H9 (cell line): ENCODE data around the gene ANGPTL8. TPM values are rescaled to one million over a fixed set of nuclear protein-coding genes. Genes with fewer than 3 reads are reported as not detected.

Experiments
- DNase-seq: peaks from one replicate; pipeline ENCODE4 v3.0.0-alpha.2; 2017
- H2AFZ ChIP-seq: one replicate; pipeline ENCODE4 v1.6.1; 2013; ENCODE audit warnings: mild to moderate bottlenecking, low read length, control low read depth, moderate library complexity
- H2AK5ac ChIP-seq: 2 replicates; pipeline ENCODE4 v1.6.1; 2013; ENCODE audit warnings: low read length, control low read depth, mixed read lengths; ENCODE audit not compliant: insufficient read length
- H2BK120ac ChIP-seq: one replicate; pipeline ENCODE4 v1.6.1; 2013; ENCODE audit warnings: low read depth, mild to moderate bottlenecking, low read length, control low read depth, inconsistent platforms; ENCODE audit not compliant: poor library complexity, severe bottlenecking
- H2BK12ac ChIP-seq: 2 replicates; pipeline ENCODE4 v1.6.1; 2013; ENCODE audit warnings: low read length, control low read depth, mixed read lengths, low read depth; ENCODE audit not compliant: insufficient read length
- H2BK15ac ChIP-seq: 2 replicates; pipeline ENCODE4 v1.6.1; 2013; ENCODE audit warnings: low read depth, low read length, control low read depth
- H2BK20ac ChIP-seq: one replicate; pipeline ENCODE4 v1.6.1; 2013; ENCODE audit warnings: low read depth, mild to moderate bottlenecking, low read length, control low read depth, inconsistent platforms; ENCODE audit not compliant: poor library complexity, severe bottlenecking
- H2BK5ac ChIP-seq: 2 replicates; pipeline ENCODE4 v1.6.1; 2013; ENCODE audit warnings: low read length, control low read depth, mixed read lengths; ENCODE audit not compliant: insufficient read length
- H3K14ac ChIP-seq: 2 replicates; pipeline ENCODE4 v1.6.1; 2013; ENCODE audit warnings: low read length, control low read depth; ENCODE audit not compliant: insufficient read depth
- H3K18ac ChIP-seq: 2 replicates; pipeline ENCODE4 v1.6.1; 2013; ENCODE audit warnings: low read depth, mild to moderate bottlenecking, mixed read lengths, low read length, control low read depth; ENCODE audit not compliant: insufficient read length
- H3K23ac ChIP-seq: 2 replicates; pipeline ENCODE4 v1.6.1; 2013; ENCODE audit warnings: low read length, control low read depth, mixed read lengths, low read depth; ENCODE audit not compliant: insufficient read length
- H3K23me2 ChIP-seq: 2 replicates; pipeline ENCODE4 v1.6.1; 2013; ENCODE audit warnings: low read depth, mild to moderate bottlenecking, mixed read lengths, low read length, control low read depth; ENCODE audit not compliant: insufficient read length, poor library complexity, severe bottlenecking
- H3K27ac ChIP-seq: 2 replicates; pipeline ENCODE4 v1.5.1; 2013; ENCODE audit warnings: low read length, control low read depth, mixed read lengths, low read depth; ENCODE audit not compliant: insufficient read length
- H3K27me3 ChIP-seq: 2 replicates; pipeline ENCODE4 v1.6.1; 2013; ENCODE audit warnings: low read length, control low read depth, inconsistent platforms; ENCODE audit not compliant: insufficient read depth
- H3K4ac ChIP-seq: 2 replicates; pipeline ENCODE4 v1.6.1; 2013; ENCODE audit warnings: low read depth, mild to moderate bottlenecking, control low read depth, inconsistent platforms, low read length, moderate library complexity
- H3K4me1 ChIP-seq: 2 replicates; pipeline ENCODE4 v1.6.1; 2013; ENCODE audit warnings: low read length, control low read depth, inconsistent platforms; ENCODE audit not compliant: insufficient read depth
- H3K4me2 ChIP-seq: 2 replicates; pipeline ENCODE4 v1.6.1; 2013; ENCODE audit warnings: low read length, control low read depth, mixed read lengths; ENCODE audit not compliant: insufficient read length, insufficient read depth
- H3K56ac ChIP-seq: 2 replicates; pipeline ENCODE4 v1.6.1; 2013; ENCODE audit warnings: low read depth, mild to moderate bottlenecking, mixed read lengths, low read length, control low read depth; ENCODE audit not compliant: insufficient read length
- H3K79me1 ChIP-seq: 2 replicates; pipeline ENCODE4 v1.6.1; 2013; ENCODE audit warnings: low read depth, mild to moderate bottlenecking, moderate library complexity, low read length, control low read depth, inconsistent platforms; ENCODE audit not compliant: insufficient read depth, poor library complexity, severe bottlenecking
- H3K79me2 ChIP-seq: 2 replicates; pipeline ENCODE4 v1.6.1; 2013; ENCODE audit warnings: low read length, control low read depth, inconsistent platforms; ENCODE audit not compliant: insufficient read depth
- H3K9ac ChIP-seq: 2 replicates; pipeline ENCODE4 v1.6.1; 2013; ENCODE audit warnings: low read length, control low read depth, mixed read lengths; ENCODE audit not compliant: insufficient read length; ENCODE audit errors: extremely low read depth
- H3K9me3 ChIP-seq: one replicate; pipeline ENCODE4 v1.6.1; 2013; ENCODE audit warnings: low read depth, low read length, inconsistent platforms; ENCODE audit not compliant: control insufficient read depth
- H3T11ph ChIP-seq: one replicate; pipeline ENCODE4 v1.6.1; 2013; ENCODE audit warnings: mild to moderate bottlenecking, low read length, control low read depth, inconsistent platforms
- H4K20me1 ChIP-seq: one replicate; pipeline ENCODE4 v1.6.1; 2013; ENCODE audit not compliant: control insufficient read depth, insufficient read length, insufficient read depth
- H4K5ac ChIP-seq: 2 replicates; pipeline ENCODE4 v1.6.1; 2013; ENCODE audit warnings: low read depth, mild to moderate bottlenecking, mixed read lengths, low read length, control low read depth; ENCODE audit not compliant: insufficient read length
- H4K8ac ChIP-seq: replicated peaks from 2 replicates; pipeline ENCODE4 v1.6.1; 2013; ENCODE audit warnings: low read length, control low read depth, mixed read lengths, low read depth; ENCODE audit not compliant: insufficient read length
- H4K91ac ChIP-seq: 2 replicates; pipeline ENCODE4 v1.6.1; 2013; ENCODE audit warnings: low read depth, mild to moderate bottlenecking, moderate library complexity, mixed read lengths, low read length, control low read depth; ENCODE audit not compliant: insufficient read length
- H3K27ac Mint-ChIP-seq, 3 experiments: 2 replicates in 2 of 3; 3 replicates in 1 of 3; pipeline ENCODE4 v1.8.0; 2020 to 2021; ENCODE audit warnings: mixed read lengths in 3 of 3, mild to moderate bottlenecking in 1 of 3, moderate library complexity in 1 of 3
- H3K27me3 Mint-ChIP-seq: 2 replicates; pipeline ENCODE4 v1.8.0; 2021; ENCODE audit warnings: low read depth, mild to moderate bottlenecking, moderate library complexity, mixed read lengths
- H3K36me3 Mint-ChIP-seq, 3 experiments: 2 replicates in 2 of 3; 3 replicates in 1 of 3; pipeline ENCODE4 v1.8.0; 2020 to 2021; ENCODE audit warnings: low read depth in 3 of 3, mixed read lengths in 3 of 3; ENCODE audit not compliant: insufficient read depth in 1 of 3
- H3K4me1 Mint-ChIP-seq, 2 experiments: 2 replicates each; pipeline ENCODE4 v1.8.0; 2020; ENCODE audit warnings: mixed read lengths in 2 of 2
- H3K4me3 Mint-ChIP-seq, 2 experiments: 2 replicates in 1 of 2; 3 replicates in 1 of 2; pipeline ENCODE4 v1.8.0; 2020 to 2021; ENCODE audit warnings: mild to moderate bottlenecking in 2 of 2, mixed read lengths in 2 of 2, moderate library complexity in 1 of 2
- H3K9me3 Mint-ChIP-seq, 2 experiments: 2 replicates in 1 of 2; 3 replicates in 1 of 2; pipeline ENCODE4 v1.8.0; 2020; ENCODE audit warnings: mild to moderate bottlenecking in 2 of 2, mixed read lengths in 2 of 2, moderate library complexity in 1 of 2
- WGBS: extraction: QIAGEN DNeasy Blood & Tissue Kit; methylation state at CpG from one replicate; pipeline ENCODE4 v1.1.7; 2013; ENCODE audit warnings: missing lambda C conversion rate, low lambda C conversion rate, mixed read lengths; ENCODE audit not compliant: insufficient read length; ENCODE audit errors: extremely low coverage; 5-methylcytosine and 5-hydroxymethylcytosine counted together
- total RNA-seq: library from RNA; stranded (reverse); gene quantifications from 2 replicates; pipeline ENCODE4 v1.2.1, GENCODE V29; 2021
- TF ChIP-seq, protein P1 (sequence below): fragments of 200-600 bp; sonication (generic); conservative IDR thresholded peaks from 3 replicates; pipeline ENCODE4 v1.8.0; 2021; ENCODE audit warnings: antibody characterized with exemption, mild to moderate bottlenecking

The ANGPTL8 gene
- total RNA-seq, 1 experiment from 2014 or later = not detected

DNA sequence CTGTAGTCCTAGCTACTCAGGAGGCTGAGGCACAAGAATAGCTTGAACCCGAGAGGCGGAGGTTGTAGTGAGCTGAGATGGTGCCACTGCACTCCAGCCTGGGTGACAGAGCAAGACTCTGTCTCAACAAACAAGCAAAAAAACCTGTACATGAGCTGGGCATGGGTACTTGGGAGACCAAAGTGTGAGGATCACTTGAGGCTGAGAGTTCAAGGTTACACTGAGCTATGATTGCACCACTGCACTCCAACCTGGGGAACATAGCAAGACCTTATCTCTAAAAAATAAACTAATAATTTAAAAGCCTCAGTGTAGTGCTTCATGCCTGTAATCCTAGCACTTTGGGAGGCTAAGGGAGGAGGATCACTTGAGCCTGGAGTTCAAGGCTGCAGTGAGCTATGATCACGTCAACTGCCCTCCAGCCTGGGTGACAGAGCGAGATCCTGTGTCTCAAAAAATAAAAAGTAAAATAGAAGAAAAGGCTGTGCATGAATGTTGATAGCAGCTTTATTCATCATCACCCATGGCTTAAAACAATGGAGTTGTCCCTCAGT is 35.2 kb downstream of the ANGPTL8 start:
- H3T11ph ChIP-seq = no peak overlapping the region
- H4K5ac ChIP-seq = no peak overlapping the region
- H3K27me3 Mint-ChIP-seq = peaks cover 9% of the 10 kb centered on the region
- no peak overlapping the region for H4K8ac ChIP-seq
- H4K91ac ChIP-seq = no peak overlapping the region
- H3K79me1 ChIP-seq = no peaks in the 10 kb centered on the region
- no peak overlapping the region for H2BK120ac ChIP-seq
- no peak overlapping the region for H2AFZ ChIP-seq
- H3K27ac Mint-ChIP-seq = no peak overlapping the region
- H3K9me3 ChIP-seq = no peaks in the 10 kb centered on the region
- H2BK20ac ChIP-seq = no peak overlapping the region
- no peak overlapping the region for H3K9ac ChIP-seq
- WGBS = no CpG with 5 or more reads among the region's 4 CpGs
- no peak overlapping the region for H2AK5ac ChIP-seq
- no peak overlapping the region for H2BK12ac ChIP-seq
- H3K23ac ChIP-seq = no peak overlapping the region
- H3K23me2 ChIP-seq = no peaks in the 10 kb centered on the region
- H3K79me2 ChIP-seq = no peaks in the 10 kb centered on the region
- no peak overlapping the region for H2BK5ac ChIP-seq
- DNase-seq = no peak
- no peaks in the 10 kb centered on the region for H3K27me3 ChIP-seq
- peaks cover 0 to 10% (median 2%) of the 10 kb centered on the region in 3 experiments; a peak in 4 of 7 replicates for H3K36me3 Mint-ChIP-seq
- no peak overlapping the region for H3K4me3 Mint-ChIP-seq
- no peak overlapping the region for H2BK15ac ChIP-seq
- H3K4ac ChIP-seq = no peak overlapping the region
- TF ChIP-seq, protein P1, sequence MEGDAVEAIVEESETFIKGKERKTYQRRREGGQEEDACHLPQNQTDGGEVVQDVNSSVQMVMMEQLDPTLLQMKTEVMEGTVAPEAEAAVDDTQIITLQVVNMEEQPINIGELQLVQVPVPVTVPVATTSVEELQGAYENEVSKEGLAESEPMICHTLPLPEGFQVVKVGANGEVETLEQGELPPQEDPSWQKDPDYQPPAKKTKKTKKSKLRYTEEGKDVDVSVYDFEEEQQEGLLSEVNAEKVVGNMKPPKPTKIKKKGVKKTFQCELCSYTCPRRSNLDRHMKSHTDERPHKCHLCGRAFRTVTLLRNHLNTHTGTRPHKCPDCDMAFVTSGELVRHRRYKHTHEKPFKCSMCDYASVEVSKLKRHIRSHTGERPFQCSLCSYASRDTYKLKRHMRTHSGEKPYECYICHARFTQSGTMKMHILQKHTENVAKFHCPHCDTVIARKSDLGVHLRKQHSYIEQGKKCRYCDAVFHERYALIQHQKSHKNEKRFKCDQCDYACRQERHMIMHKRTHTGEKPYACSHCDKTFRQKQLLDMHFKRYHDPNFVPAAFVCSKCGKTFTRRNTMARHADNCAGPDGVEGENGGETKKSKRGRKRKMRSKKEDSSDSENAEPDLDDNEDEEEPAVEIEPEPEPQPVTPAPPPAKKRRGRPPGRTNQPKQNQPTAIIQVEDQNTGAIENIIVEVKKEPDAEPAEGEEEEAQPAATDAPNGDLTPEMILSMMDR = no peak
- H3K14ac ChIP-seq = no peak overlapping the region
- H3K27ac ChIP-seq = no peak overlapping the region
- H3K56ac ChIP-seq = no peak overlapping the region
- no peak overlapping the region for H3K18ac ChIP-seq
- peaks cover 19 to 22% of the 10 kb centered on the region in 2 experiments for H3K9me3 Mint-ChIP-seq
- no peaks in the 10 kb centered on the region for H4K20me1 ChIP-seq
- H3K4me2 ChIP-seq = no peak overlapping the region
- peaks cover 9 to 15% of the 10 kb centered on the region in 2 experiments for H3K4me1 Mint-ChIP-seq
- no peaks in the 10 kb centered on the region for H3K4me1 ChIP-seq
